GM21529 (cell line): ENCODE data around the gene CST11.
"Not testable (repeated sequence)": the region's sequence is repeated elsewhere in the genome, so short reads cannot be mapped to it uniquely, and the experiment has no call there.

Source experiments
- ATAC-seq: cut with Tn5 transposase; IDR thresholded peaks from one replicate; pipeline ENCODE4 v1.9.1; 2021; ENCODE audit not compliant: unreplicated experiment

CST11 gene

GRCh38 chr20:23452776-23453175, at the start of gene CST11:
TSS of gene CST11 (minus strand) at chr20:23452876. CDS start at chr20:23452811, 65 bp downstream.
- no peak for ATAC-seq

- no peak for ATAC-seq
Measured at GRCh38 chr20:23501926-23502325, 49.2 kb upstream of the CST11 start.

GRCh38 chr20:23497536-23497935, 44.9 kb upstream of the CST11 start:
- ATAC-seq = no peak

- no peak for ATAC-seq
Measured at GRCh38 chr20:23493172-23493772, 40.6 kb upstream of the CST11 start.

GRCh38 chr20:23492292-23492691, 39.6 kb upstream of the CST11 start:
- ATAC-seq = no peak

GRCh38 chr20:23490817-23491216, 38.1 kb upstream of the CST11 start, which contains the start of gene CST8:
TSS of gene CST8 (plus strand) at chr20:23491117. CDS start at chr20:23491668, 551 bp downstream.
- ATAC-seq = no peak

- ATAC-seq = no peak
Measured at GRCh38 chr20:23488996-23489395, 36.3 kb upstream of the CST11 start.

GRCh38 chr20:23488470-23488869, 35.8 kb upstream of the CST11 start:
- ATAC-seq = no peak

GRCh38 chr20:23484081-23484480, 31.4 kb upstream of the CST11 start:
- no peak for ATAC-seq

- ATAC-seq = no peak
Measured at GRCh38 chr20:23482138-23482537, 29.5 kb upstream of the CST11 start.

GRCh38 chr20:23479043-23479442, 26.4 kb upstream of the CST11 start:
- ATAC-seq = no peak

- ATAC-seq = no peak
Measured at GRCh38 chr20:23477223-23477622, 24.5 kb upstream of the CST11 start.

- no peak for ATAC-seq
Measured at GRCh38 chr20:23476015-23476754, 23.5 kb upstream of the CST11 start.

GRCh38 chr20:23475395-23475794, 22.7 kb upstream of the CST11 start:
- ATAC-seq = no peak

GRCh38 chr20:23473293-23473692, 20.6 kb upstream of the CST11 start:
- ATAC-seq = not testable (repeated sequence)

GRCh38 chr20:23472306-23472705, 19.6 kb upstream of the CST11 start:
- not testable (repeated sequence) for ATAC-seq

GRCh38 chr20:23466961-23467360, 14.3 kb upstream of the CST11 start:
- ATAC-seq = not testable (repeated sequence)

GRCh38 chr20:23461180-23461579, 8.5 kb upstream of the CST11 start:
- no peak for ATAC-seq

- no peak for ATAC-seq
Measured at GRCh38 chr20:23459461-23460150, 6.9 kb upstream of the CST11 start.

GRCh38 chr20:23456873-23457272, 4.2 kb upstream of the CST11 start:
- ATAC-seq = no peak

GRCh38 chr20:23456409-23456808, 3.7 kb upstream of the CST11 start:
- ATAC-seq = no peak

GRCh38 chr20:23455639-23456038, 3.0 kb upstream of the CST11 start:
- no peak for ATAC-seq
